ENCODE measurements around the gene SYTL3. TPM values are rescaled to one million over a fixed set of nuclear protein-coding genes. Genes with fewer than 3 reads are reported as not detected.
A peak's percentile ranks its signal among the peaks of the same experiment; 100 is the strongest.

Gene SYTL3
- total and polyA plus RNA-seq, 9 of the 15 experiments (the other 6 are each of a cell fraction or from before 2014, with no cell fraction given): 0.04 to 0.46 (median 0.17) TPM; not detected in 1

GRCh38 chr6:158669145-158670035 is 19.5 kb downstream of the SYTL3 start:
- POLR2A ChIA-PET: interaction anchor here (0.8 to 1.3 kb wide), 2 partner anchors 9 kb away, joined by 4 read pairs; no protein-coding TSS in a partner anchor
- Histone ChIP-seq H3K9me1 (ENCODE audit: control insufficient read depth, insufficient read depth, low read length) (no peaks in the 10 kb centered on the region), H2AFZ (ENCODE audit: low read depth, low read length) (no peak overlapping the region), H3K36me3 (ENCODE audit: control insufficient read depth, insufficient read depth, low read length) (no peaks in the 10 kb centered on the region), H3K9ac (ENCODE audit: insufficient read depth in 1 of 2, low read depth in 2 of 2, low read length in 2 of 2) (no peak overlapping the region), H3K4me2 (ENCODE audit: insufficient read depth, low read length) (no peak overlapping the region), H3K4me3 (no peak overlapping the region), H4K20me1 (replicated peaks; ENCODE audit: control insufficient read depth, insufficient read depth, low read length) (no peaks in the 10 kb centered on the region), H3K9me3 (replicated peaks; ENCODE audit: control insufficient read depth, insufficient read depth, low read depth, low read length) (no peaks in the 10 kb centered on the region), H3K4me1 (replicated peaks in 1 of 2; ENCODE audit: control insufficient read depth in 2 of 2, insufficient read depth in 2 of 2, low read length in 2 of 2) (peaks cover 0 to 3% of the 10 kb centered on the region in 2 experiments; a peak in 1 of 5 replicates), H3K27ac (ENCODE audit: extremely low read depth, low read depth, low read length) (no peak overlapping the region), H3K79me2 (ENCODE audit: control insufficient read depth, insufficient read depth, low read length) (no peaks in the 10 kb centered on the region), H3K27me3 (ENCODE audit: control insufficient read depth in 2 of 2, insufficient read depth in 2 of 2, low read length in 2 of 2) (peaks cover 68 to 78% of the 10 kb centered on the region in 2 experiments)
- CTCF ChIA-PET (ENCODE audit: low intra/inter-chr PET ratio): no interaction called here
- in situ Hi-C loops (cut with MboI): no loop called here
- DNase-seq (ENCODE audit: extremely low read depth in 1 of 4, low spot score in 3 of 4) (no peak), ATAC-seq (no peak), FAIRE-seq (no peak)
- no TSS peak for BruUV-seq (replicated peaks)
- no peak for TF ChIP-seq RERE (CRISPR knock-in tag; IDR thresholded peaks at IDR 0.05; ENCODE audit: borderline replicate concordance)
- no peak for TF ChIP-seq THRA (IDR thresholded peaks at IDR 0.05)
- no peak for TF ChIP-seq POLR2G (IDR thresholded peaks at IDR 0.05; ENCODE audit: low read depth, low read length)
- TF ChIP-seq CBX2 (IDR thresholded peaks at IDR 0.05; ENCODE audit: insufficient read depth, low read length, poor library complexity, severe bottlenecking): peak; percentile 44
- peak; percentile 45 for TF ChIP-seq ZFP36 (IDR thresholded peaks at IDR 0.05; ENCODE audit: low read depth, low read length, partially characterized antibody)
- WGBS (ENCODE audit: insufficient coverage, low coverage, missing lambda C conversion rate): under 1% methylated on average over 7 of the region's 7 CpGs
- intact Hi-C loops (cut with micrococcal nuclease): no loop called here

Data from K562 (cell line).